ENCODE measurements around the gene XKR7. TPM values are rescaled to one million over a fixed set of nuclear protein-coding genes. Genes with fewer than 3 reads are reported as not detected.

XKR7 gene
- total RNA-seq, 2 donors from 2014 or later = not detected

DNA sequence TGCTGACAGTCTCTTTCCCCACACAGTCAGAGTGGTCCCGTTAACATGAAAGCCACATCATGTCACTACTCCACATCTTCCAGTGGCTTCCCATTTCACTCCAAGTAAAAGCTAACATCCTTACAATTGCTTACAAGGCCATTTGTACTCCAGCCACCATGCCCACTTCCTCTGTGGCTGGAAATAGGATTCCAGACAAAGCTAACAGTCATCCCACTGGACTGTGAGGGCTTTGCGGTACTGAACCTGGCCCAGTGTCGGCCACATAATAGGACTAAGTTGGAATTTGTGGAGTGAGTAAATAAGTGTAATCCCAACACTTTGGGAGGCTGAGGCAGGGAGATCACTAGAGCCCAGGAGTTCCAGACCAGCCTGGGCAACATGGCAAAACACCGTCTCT lies 53.1 kb downstream of the XKR7 start:
- Histone ChIP-seq H3K27ac (no peak overlapping the region), H3K4me3 (no peak overlapping the region), H3K9me3 (no peaks in the 10 kb centered on the region), H3K27me3 (replicated peaks; ENCODE audit: insufficient read depth) (peaks cover 3% of the 10 kb centered on the region), H3K4me1 (ENCODE audit: control insufficient read depth in 1 of 2, low read depth in 2 of 2) (peaks cover 0 to 6% of the 10 kb centered on the region in 2 donors), H3K36me3 (no peaks in the 10 kb centered on the region)
- TF ChIP-seq CTCF (IDR thresholded peaks at IDR 0.05) = no peak
- no peak for ATAC-seq (ENCODE audit: insufficient number of reproducible peaks, low FRiP score, low read depth)
- DNase-seq (ENCODE audit: low spot score) = no peak

GRCh38 chr20:32024683-32025295 lies 56.8 kb downstream of the XKR7 start:
- TF ChIP-seq CTCF (IDR thresholded peaks at IDR 0.05) = no peak
- H3K27ac ChIP-seq = no peak overlapping the region
- H3K9me3 ChIP-seq = no peaks in the 10 kb centered on the region
- no peaks in the 10 kb centered on the region for H3K4me1 ChIP-seq (ENCODE audit: control insufficient read depth in 1 of 2, low read depth in 2 of 2)
- ATAC-seq (ENCODE audit: insufficient number of reproducible peaks, low FRiP score, low read depth) (no peak), DNase-seq (ENCODE audit: low spot score) (no peak)
- peaks cover 3% of the 10 kb centered on the region for H3K27me3 ChIP-seq (replicated peaks; ENCODE audit: insufficient read depth)
- H3K4me3 ChIP-seq = no peak overlapping the region
- no peaks in the 10 kb centered on the region for H3K36me3 ChIP-seq

- no peak overlapping the region for H3K4me3 ChIP-seq
- ATAC-seq (ENCODE audit: insufficient number of reproducible peaks, low FRiP score, low read depth) (no peak), DNase-seq (ENCODE audit: low spot score) (no peak)
- no peaks in the 10 kb centered on the region for H3K9me3 ChIP-seq
- TF ChIP-seq CTCF (IDR thresholded peaks at IDR 0.05) = no peak
- no peaks in the 10 kb centered on the region for H3K36me3 ChIP-seq
- no peak overlapping the region for H3K27ac ChIP-seq
- peaks cover under 1% of the 10 kb centered on the region for H3K27me3 ChIP-seq (replicated peaks; ENCODE audit: insufficient read depth)
- H3K4me1 ChIP-seq (ENCODE audit: control insufficient read depth in 1 of 2, low read depth in 2 of 2) = peaks cover 4 to 6% of the 10 kb centered on the region in 2 donors
These were observed 59.7 kb downstream of the XKR7 start for GRCh38 chr20:32027643-32028042.

GRCh38 chr20:32028647-32029372 lies 60.9 kb downstream of the XKR7 start:
- no peaks in the 10 kb centered on the region for H3K9me3 ChIP-seq
- DNase-seq (ENCODE audit: low spot score) (no peak), ATAC-seq (ENCODE audit: insufficient number of reproducible peaks, low FRiP score, low read depth) (no peak)
- no peak overlapping the region for H3K4me3 ChIP-seq
- TF ChIP-seq CTCF (IDR thresholded peaks at IDR 0.05) = no peak
- no peak overlapping the region for H3K27ac ChIP-seq
- H3K4me1 ChIP-seq (ENCODE audit: control insufficient read depth in 1 of 2, low read depth in 2 of 2) = peaks cover 4 to 6% of the 10 kb centered on the region in 2 donors
- no peaks in the 10 kb centered on the region for H3K27me3 ChIP-seq (replicated peaks; ENCODE audit: insufficient read depth)
- no peaks in the 10 kb centered on the region for H3K36me3 ChIP-seq

DNA sequence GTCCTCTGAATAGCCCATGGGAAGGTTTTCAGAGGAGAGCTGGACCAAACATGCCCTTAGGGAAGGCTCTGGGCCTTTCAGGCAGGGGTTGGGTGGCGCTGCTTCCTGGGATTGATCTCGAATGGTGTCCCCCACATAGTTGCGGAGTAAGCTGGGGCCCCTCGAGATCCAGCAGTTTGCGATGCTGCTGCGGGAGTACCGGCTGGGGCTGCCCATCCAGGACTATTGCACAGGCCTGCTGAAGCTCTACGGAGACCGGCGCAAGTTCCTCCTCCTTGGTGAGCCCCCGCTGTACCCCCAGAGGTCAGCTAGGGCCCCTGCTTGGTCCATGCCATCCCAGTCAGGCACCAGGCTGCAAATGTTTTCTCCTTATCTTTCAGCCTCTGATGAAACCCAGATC lies 61.6 kb downstream of the XKR7 start:
- Histone ChIP-seq H3K4me3 (no peak overlapping the region), H3K4me1 (ENCODE audit: control insufficient read depth in 1 of 2, low read depth in 2 of 2) (peaks cover 4 to 6% of the 10 kb centered on the region in 2 donors), H3K36me3 (no peaks in the 10 kb centered on the region), H3K27me3 (replicated peaks; ENCODE audit: insufficient read depth) (no peaks in the 10 kb centered on the region), H3K9me3 (no peaks in the 10 kb centered on the region), H3K27ac (no peak overlapping the region)
- TF ChIP-seq CTCF (IDR thresholded peaks at IDR 0.05) = no peak
- ATAC-seq (ENCODE audit: insufficient number of reproducible peaks, low FRiP score, low read depth) (no peak), DNase-seq (ENCODE audit: low spot score) (no peak)

Data from thoracic aorta (tissue), 2 donors.